ENCODE results near the gene ENKD1.

DNA sequence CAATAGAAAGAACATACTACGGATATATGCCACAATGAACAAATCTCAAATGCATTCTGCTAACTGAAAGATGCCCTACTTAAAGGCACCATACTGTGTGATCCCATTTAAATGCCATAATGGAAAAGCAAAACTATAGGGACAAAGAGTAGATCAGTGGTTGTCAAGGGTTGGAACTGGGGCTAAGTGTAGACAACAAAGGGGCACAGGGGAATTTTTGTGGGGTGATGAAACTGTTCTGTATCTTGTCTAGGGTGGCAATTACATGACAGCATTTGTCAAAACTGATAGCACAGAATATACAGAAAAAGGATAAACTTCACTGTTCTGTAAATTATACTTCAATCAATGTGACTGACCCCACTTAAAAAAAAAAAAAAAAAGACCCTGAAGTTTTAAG lies 34.9 kb upstream of the ENKD1 start:
- TF ChIP-seq CTCF (IDR thresholded peaks at IDR 0.05) (no peak), POLR2A (IDR thresholded peaks at IDR 0.05) (no peak)
